Pancreas (tissue), 10 donors: ENCODE measurements around the gene DBR1. TPM values are rescaled to one million over a fixed set of nuclear protein-coding genes. Genes with fewer than 3 reads are reported as not detected.

Source experiments
- ATAC-seq, 4 donors: fragments of 200-7000 bp; cut with Tn5 transposase; one replicate each; pipeline versions ENCODE4 v1.8.0 to v1.9.1; 2020; ENCODE audit warnings: mild to moderate bottlenecking in 4 of 4, moderate library complexity in 4 of 4
- DNase-seq, 6 donors: peaks; one replicate each; pipeline ENCODE4 v3.0.0-alpha.2; 2020
- FAIRE-seq: peaks from 2 replicates; lab custom pipeline; 2012; peaks lifted over from hg19 to GRCh38; lab: Jason Lieb, UNC
- H3K27ac ChIP-seq, 4 donors: fragments of 200-600 bp; sonication (generic); 1 replicate in 3 of 4; 2 replicates in 1 of 4; pipeline versions ENCODE4 v1.5.0 to v1.8.0; 2020
- H3K27me3 ChIP-seq, 4 donors: fragments of 200-600 bp; one replicate each; pipeline ENCODE4 v1.8.0; 2021
- H3K36me3 ChIP-seq, 3 donors: fragments of 200-600 bp; sonication (generic) in 1 of 3; one replicate each; pipeline versions ENCODE4 v1.5.0 to v1.8.0; 2020 to 2021
- H3K4me1 ChIP-seq, 3 donors: fragments of 200-600 bp; one replicate each; pipeline ENCODE4 v1.8.0; 2021
- H3K4me3 ChIP-seq, 4 donors: fragments of 200-600 bp; sonication (generic) in 2 of 4; one replicate each; pipeline versions ENCODE4 v1.5.0 to v1.8.0; 2020 to 2021
- H3K9me3 ChIP-seq, 4 donors: fragments of 200-600 bp; one replicate each; pipeline ENCODE4 v1.8.0; 2021
- CTCF ChIP-seq, 4 donors: fragments of 200-600 bp; sonication (generic) in 3 of 4; IDR thresholded peaks; one replicate each; pipeline versions ENCODE4 v1.5.0 to v1.8.0; 2021; ENCODE audit warnings: antibody characterized with exemption in 4 of 4
- WGBS, 2 donors: extraction: QIAGEN DNeasy Blood & Tissue Kit; methylation state at CpG; one replicate each; pipeline ENCODE4 v1.1.7; 2013; 5-methylcytosine and 5-hydroxymethylcytosine counted together
- intact Hi-C, 3 donors: fragments of 100-400 bp; cut with DNase I; formaldehyde crosslinking; loops; one replicate each; pipeline versions ENCODE4 v1.11.1 to v1.14.2; 2022
- polyA plus RNA-seq, 2 donors: library from polyadenylated mRNA; stranded (reverse); fragments of 200-250 nt; gene quantifications; one replicate each; pipeline ENCODE4 v1.2.3, GENCODE V29; 2013
- total RNA-seq, 6 donors: library from RNA; stranded (reverse); fragmentation: NEBNext Ultra II Directional in 4 of 6; extraction: Animal tissue kit (Norgen Biotek cat#: 25700) in 4 of 6; gene quantifications; one replicate each; pipeline versions ENCODE4 v1.2.1 to v1.2.4, GENCODE V29; 2021 to 2023
- donor health status: healthy with polysubstance abuse.
- donor health status: DM: no; HTN: no; CAD: no; lungs with moderate emphysema.
- donor health status: DM: no; HTN: no; CAD: no.
- donor health status: control.
- donor health status: control.
- donor health status: Bipolar disorder and iron deficiency.
- donor health status: DM: yes; HTN: yes; CAD: no.
- donor health status: DM: no; HTN: no; CAD: no.
- donor health status: DM: no; HTN: no; CAD: no.
- donor health status: DM: yes; HTN: yes; CAD: no.

Gene DBR1
- total and polyA plus RNA-seq, 8 donors: 3.5 to 12.2 (median 6.3) TPM

- FAIRE-seq: no peak
- 72 to 73% methylated on average over 2 of the region's 2 CpGs for WGBS, 2 donors
- ATAC-seq: no peak
- TF ChIP-seq CTCF (IDR thresholded peaks at IDR 0.05): no peak
- H3K36me3 ChIP-seq: no peaks in the 10 kb centered on the region
- H3K27ac ChIP-seq: no peak overlapping the region
- intact Hi-C loops: no loop called here
- no peak overlapping the region for H3K4me3 ChIP-seq
- no peaks in the 10 kb centered on the region for H3K27me3 ChIP-seq
- peaks cover 5 to 15% (median 15%) of the 10 kb centered on the region in 3 donors for H3K4me1 ChIP-seq
- H3K9me3 ChIP-seq: no peaks in the 10 kb centered on the region
- DNase-seq: no peak
Measured at GRCh38 chr3:138137861-138138260, 36.9 kb downstream of the DBR1 start.

- DNase-seq (no peak), ATAC-seq (peak in 3 of 4 donors; percentile 15 to 67 (median 62)), FAIRE-seq (no peak)
- no peak for TF ChIP-seq CTCF (IDR thresholded peaks at IDR 0.05)
- H3K9me3 ChIP-seq: no peaks in the 10 kb centered on the region
- peak overlapping the region in 3 of 4 donors; percentile 9 to 53 (median 52) for H3K27ac ChIP-seq
- no peak overlapping the region for H3K4me3 ChIP-seq
- H3K4me1 ChIP-seq: peaks cover 5 to 17% (median 15%) of the 10 kb centered on the region in 3 donors
- 40 to 47% methylated on average over 3 of the region's 3 CpGs for WGBS, 2 donors
- no peaks in the 10 kb centered on the region for H3K27me3 ChIP-seq
- no peaks in the 10 kb centered on the region for H3K36me3 ChIP-seq
- intact Hi-C loops: no loop called here
Measured at GRCh38 chr3:138136201-138136600, 38.5 kb downstream of the DBR1 start.

- TF ChIP-seq CTCF (IDR thresholded peaks at IDR 0.05): no peak
- intact Hi-C loops: no loop called here
Measured at GRCh38 chr3:138135833-138136194, 38.9 kb downstream of the DBR1 start.

GRCh38 chr3:138135146-138135832, 39.4 kb downstream of the DBR1 start:
- peak; percentile 42 to 78 (median 71) for ATAC-seq
- no peak for FAIRE-seq
- Histone ChIP-seq H3K27ac (peak overlapping the region in 3 of 4 donors; percentile 9 to 53 (median 30)), H3K4me1 (peaks cover 5 to 17% (median 15%) of the 10 kb centered on the region in 3 donors), H3K4me3 (no peak overlapping the region), H3K36me3 (no peaks in the 10 kb centered on the region), H3K9me3 (no peaks in the 10 kb centered on the region), H3K27me3 (no peaks in the 10 kb centered on the region)
- 24 to 28% methylated on average over 3 of the region's 3 CpGs for WGBS, 2 donors
- no peak for DNase-seq
- intact Hi-C loops: no loop called here
- no peak for TF ChIP-seq CTCF (IDR thresholded peaks at IDR 0.05)

More at GRCh38 chr3:138135833-138136194, 38.9 kb downstream of the DBR1 start:
- 6 to 14% methylated on average over 2 of the region's 2 CpGs for WGBS, 2 donors
- ATAC-seq (peak in 3 of 4 donors; percentile 37 to 62 (median 40)), DNase-seq (no peak), FAIRE-seq (no peak)
- Histone ChIP-seq H3K27ac (peak overlapping the region in 3 of 4 donors; percentile 9 to 53 (median 52)), H3K4me1 (peaks cover 5 to 17% (median 15%) of the 10 kb centered on the region in 3 donors), H3K36me3 (no peaks in the 10 kb centered on the region), H3K9me3 (no peaks in the 10 kb centered on the region), H3K4me3 (no peak overlapping the region), H3K27me3 (no peaks in the 10 kb centered on the region)

GRCh38 chr3:138132239-138132638, 42.5 kb downstream of the DBR1 start, which contains the start of gene A4GNT:
Gene A4GNT, minus strand, starts transcription at chr3:138132390. Its CDS starts 1,134 bp downstream, at chr3:138131256.
- intact Hi-C loops: no loop called here
- no peak for TF ChIP-seq CTCF (IDR thresholded peaks at IDR 0.05)
- Histone ChIP-seq H3K9me3 (no peaks in the 10 kb centered on the region), H3K27me3 (no peaks in the 10 kb centered on the region), H3K4me3 (no peak within 1 kb of the TSS), H3K27ac (peak within 1 kb of the TSS in 2 of 4 donors; percentile 15 to 20), H3K4me1 (peaks cover 5 to 17% (median 15%) of the 10 kb centered on the region in 3 donors), H3K36me3 (no peaks in the 10 kb centered on the region)
- FAIRE-seq (no peak), DNase-seq (no peak), ATAC-seq (peak in 3 of 4 donors; percentile 16 to 64 (median 44))
- WGBS, 2 donors: 60 to 69% methylated on average over 1 of the region's 1 CpG
